SJSA1 (cell line): Measurements from ENCODE around the gene MOXD1. TPM values are rescaled to one million over a fixed set of nuclear protein-coding genes. Genes with fewer than 3 reads are reported as not detected.

Source experiments
- DNase-seq, 2 experiments: peaks; one replicate each; pipeline ENCODE4 v3.0.0-alpha.2; 2015 to 2020; ENCODE audit warnings: low spot score in 2 of 2, low read depth in 1 of 2
- H3K27ac ChIP-seq: fragments of 250-450 bp; sonication (Bioruptor Pico); 2 replicates; pipeline ENCODE4 v1.5.1; 2020; ENCODE audit warnings: mild to moderate bottlenecking, moderate library complexity
- H3K27me3 ChIP-seq: fragments of 250-450 bp; sonication (Bioruptor Pico); replicated peaks from 2 replicates; pipeline ENCODE4 v1.5.1; 2020; ENCODE audit warnings: mild to moderate bottlenecking, moderate library complexity
- H3K36me3 ChIP-seq: fragments of 250-450 bp; sonication (Bioruptor Pico); 2 replicates; pipeline ENCODE4 v1.5.1; 2020; ENCODE audit warnings: mild to moderate bottlenecking
- H3K4me1 ChIP-seq: fragments of 250-450 bp; sonication (Bioruptor Pico); replicated peaks from 2 replicates; pipeline ENCODE4 v1.6.1; 2021; ENCODE audit warnings: mild to moderate bottlenecking
- H3K4me3 ChIP-seq: fragments of 250-450 bp; sonication (Bioruptor Pico); 2 replicates; pipeline ENCODE4 v1.5.1; 2020; ENCODE audit warnings: mild to moderate bottlenecking
- H3K9me3 ChIP-seq: fragments of 250-450 bp; sonication (Bioruptor Pico); replicated peaks from 2 replicates; pipeline ENCODE4 v1.5.1; 2020; ENCODE audit warnings: mild to moderate bottlenecking
- total RNA-seq: library from RNA; depleted of rRNA; stranded (reverse); fragments of >200 nt; shearing (Covaris generic); gene quantifications from 2 replicates; pipeline ENCODE4 v1.2.3, GENCODE V29; 2014

The MOXD1 gene
- total RNA-seq, 1 experiment from 2014 or later: 37.3 TPM

GRCh38 chr6:132391391-132392269 lies 9.6 kb downstream of the MOXD1 start:
- H3K27ac ChIP-seq: peak overlapping the region; percentile 55
- no peaks in the 10 kb centered on the region for H3K27me3 ChIP-seq
- H3K4me3 ChIP-seq: no peak overlapping the region
- peak; percentile 49 to 73 for DNase-seq
- H3K9me3 ChIP-seq: no peaks in the 10 kb centered on the region; the same call in 1 of the 2 replicates
- peaks cover 28% of the 10 kb centered on the region for H3K4me1 ChIP-seq
- H3K36me3 ChIP-seq: no peaks in the 10 kb centered on the region

GRCh38 chr6:132390451-132390850 lies 10.8 kb downstream of the MOXD1 start:
- peak overlapping the region; percentile 2; the same call in 1 of the 2 replicates for H3K27ac ChIP-seq
- H3K4me3 ChIP-seq: no peak overlapping the region
- H3K4me1 ChIP-seq: peaks cover 28% of the 10 kb centered on the region
- no peaks in the 10 kb centered on the region for H3K27me3 ChIP-seq
- no peaks in the 10 kb centered on the region; the same call in 1 of the 2 replicates for H3K9me3 ChIP-seq
- H3K36me3 ChIP-seq: no peaks in the 10 kb centered on the region
- DNase-seq: no peak

- DNase-seq: no peak
- Histone ChIP-seq H3K4me3 (no peak overlapping the region), H3K36me3 (no peaks in the 10 kb centered on the region), H3K27me3 (no peaks in the 10 kb centered on the region), H3K9me3 (no peaks in the 10 kb centered on the region; the same call in 1 of the 2 replicates), H3K27ac (no peak overlapping the region), H3K4me1 (peaks cover 28% of the 10 kb centered on the region)
These were observed 11.3 kb downstream of the MOXD1 start for GRCh38 chr6:132390017-132390416.

GRCh38 chr6:132388291-132388690 lies 13.0 kb downstream of the MOXD1 start:
- no peaks in the 10 kb centered on the region for H3K9me3 ChIP-seq
- no peak overlapping the region for H3K4me3 ChIP-seq
- no peak for DNase-seq
- peaks cover 28% of the 10 kb centered on the region for H3K4me1 ChIP-seq
- H3K27ac ChIP-seq: no peak overlapping the region
- H3K36me3 ChIP-seq: no peaks in the 10 kb centered on the region
- H3K27me3 ChIP-seq: no peaks in the 10 kb centered on the region

GRCh38 chr6:132382630-132383175 lies 18.6 kb downstream of the MOXD1 start:
- no peak for DNase-seq
- no peak overlapping the region for H3K4me3 ChIP-seq
- H3K4me1 ChIP-seq: no peaks in the 10 kb centered on the region
- H3K36me3 ChIP-seq: no peaks in the 10 kb centered on the region
- H3K9me3 ChIP-seq: no peaks in the 10 kb centered on the region
- H3K27ac ChIP-seq: no peak overlapping the region
- no peaks in the 10 kb centered on the region for H3K27me3 ChIP-seq

- H3K27ac ChIP-seq: no peak overlapping the region
- H3K4me1 ChIP-seq: no peaks in the 10 kb centered on the region
- H3K36me3 ChIP-seq: no peaks in the 10 kb centered on the region
- no peaks in the 10 kb centered on the region for H3K27me3 ChIP-seq
- DNase-seq: no peak
- H3K4me3 ChIP-seq: no peak overlapping the region
- no peaks in the 10 kb centered on the region for H3K9me3 ChIP-seq
These were observed 19.9 kb downstream of the MOXD1 start for GRCh38 chr6:132381381-132381780.

GRCh38 chr6:132380358-132381029 lies 20.8 kb downstream of the MOXD1 start:
- no peak overlapping the region for H3K27ac ChIP-seq
- H3K9me3 ChIP-seq: no peaks in the 10 kb centered on the region
- no peaks in the 10 kb centered on the region for H3K27me3 ChIP-seq
- H3K4me3 ChIP-seq: no peak overlapping the region
- H3K36me3 ChIP-seq: no peaks in the 10 kb centered on the region
- DNase-seq: no peak
- no peaks in the 10 kb centered on the region for H3K4me1 ChIP-seq

GRCh38 chr6:132369526-132369925 lies 31.7 kb downstream of the MOXD1 start:
- H3K36me3 ChIP-seq: no peaks in the 10 kb centered on the region
- peak overlapping the region; percentile 57 for H3K27ac ChIP-seq
- peaks cover 13% of the 10 kb centered on the region for H3K4me1 ChIP-seq
- H3K9me3 ChIP-seq: no peaks in the 10 kb centered on the region
- peak; percentile 27 to 53 for DNase-seq
- no peaks in the 10 kb centered on the region for H3K27me3 ChIP-seq
- peak overlapping the region; percentile 21 for H3K4me3 ChIP-seq

- H3K27ac ChIP-seq: peak overlapping the region; percentile 57
- H3K27me3 ChIP-seq: no peaks in the 10 kb centered on the region
- peaks cover 13% of the 10 kb centered on the region for H3K4me1 ChIP-seq
- DNase-seq: no peak
- no peaks in the 10 kb centered on the region for H3K9me3 ChIP-seq
- H3K4me3 ChIP-seq: no peak overlapping the region
- no peaks in the 10 kb centered on the region for H3K36me3 ChIP-seq
These were observed 32.3 kb downstream of the MOXD1 start for GRCh38 chr6:132368916-132369481.

- Histone ChIP-seq H3K27me3 (no peaks in the 10 kb centered on the region), H3K27ac (no peak overlapping the region), H3K4me1 (peaks cover 17% of the 10 kb centered on the region), H3K36me3 (no peaks in the 10 kb centered on the region), H3K4me3 (no peak overlapping the region), H3K9me3 (no peaks in the 10 kb centered on the region)
- peak in 1 of 2 experiments; percentile 38 for DNase-seq
These were observed 35.9 kb downstream of the MOXD1 start for GRCh38 chr6:132365281-132365907.

GRCh38 chr6:132364306-132365074 lies 36.8 kb downstream of the MOXD1 start:
- Histone ChIP-seq H3K27me3 (no peaks in the 10 kb centered on the region), H3K4me3 (no peak overlapping the region), H3K27ac (no peak overlapping the region), H3K9me3 (no peaks in the 10 kb centered on the region), H3K36me3 (no peaks in the 10 kb centered on the region), H3K4me1 (peaks cover 17% of the 10 kb centered on the region)
- no peak for DNase-seq

GRCh38 chr6:132362442-132363185 lies 38.7 kb downstream of the MOXD1 start:
- Histone ChIP-seq H3K27ac (no peak overlapping the region), H3K36me3 (no peaks in the 10 kb centered on the region; the same call in 1 of the 2 replicates), H3K4me3 (no peak overlapping the region), H3K4me1 (peaks cover 18% of the 10 kb centered on the region), H3K9me3 (no peaks in the 10 kb centered on the region), H3K27me3 (no peaks in the 10 kb centered on the region)
- DNase-seq: no peak
